DLD1 (cell line): Measurements from ENCODE around the gene SCAPER.
"Not testable (repeated sequence)": the region's sequence is repeated elsewhere in the genome, so short reads cannot be mapped to it uniquely, and the experiment has no call there.

ENCODE experiments used
- in situ Hi-C: cut with HindIII; loops from 2 replicates; pipeline ENCODE4 v1.10.0; 2017; ENCODE audit warnings: low sequenced_read_pairs

The SCAPER gene

GRCh38 chr15:76795217-76795616, 109.9 kb downstream of the SCAPER start:
- in situ Hi-C loops: no loop called here

DNA sequence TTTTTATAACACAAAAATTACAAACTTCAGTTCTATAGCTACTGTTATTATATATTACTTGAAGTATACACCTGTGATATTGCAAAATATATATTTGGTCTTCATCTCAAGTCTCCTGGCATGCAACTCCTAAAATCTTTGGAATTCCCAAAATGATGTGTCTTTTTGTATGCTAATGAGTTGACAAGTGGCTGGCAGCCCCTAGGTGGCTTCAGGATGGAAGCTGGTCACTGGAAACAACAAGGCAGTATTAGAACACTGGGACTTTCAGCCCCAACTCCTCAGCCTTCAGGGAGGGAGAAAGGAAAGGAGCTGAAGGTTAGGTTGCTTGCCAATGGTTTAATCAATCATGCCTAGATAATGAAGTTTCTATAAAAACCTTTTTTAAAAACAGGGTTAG, 112.0 kb downstream of the SCAPER start:
- in situ Hi-C loops: no loop called here

- in situ Hi-C loops: no loop called here
Observed at GRCh38 chr15:76791511-76791910, 113.6 kb downstream of the SCAPER start.

DNA sequence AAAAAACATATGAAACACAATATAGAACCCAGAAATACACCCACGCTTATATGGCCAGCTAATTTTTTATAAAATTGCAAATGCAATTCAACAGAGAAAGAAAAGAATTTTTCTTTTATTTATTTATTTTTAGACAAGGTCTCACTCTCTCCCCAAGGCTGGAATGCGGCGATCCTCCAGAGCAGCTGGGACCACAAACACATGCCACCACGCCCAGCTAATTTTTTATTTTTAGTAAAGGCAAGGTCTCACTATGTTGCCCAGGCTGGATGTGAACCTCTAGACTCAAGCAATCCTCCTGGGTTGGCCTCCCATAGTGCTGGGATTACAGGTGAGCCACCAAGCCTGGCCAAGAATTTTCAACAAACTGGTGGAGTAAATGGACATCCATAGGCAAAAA, 117.9 kb downstream of the SCAPER start:
- in situ Hi-C loops: no loop called here

- in situ Hi-C loops: no loop called here
Observed at GRCh38 chr15:76776969-76777368, 128.2 kb downstream of the SCAPER start.

DNA sequence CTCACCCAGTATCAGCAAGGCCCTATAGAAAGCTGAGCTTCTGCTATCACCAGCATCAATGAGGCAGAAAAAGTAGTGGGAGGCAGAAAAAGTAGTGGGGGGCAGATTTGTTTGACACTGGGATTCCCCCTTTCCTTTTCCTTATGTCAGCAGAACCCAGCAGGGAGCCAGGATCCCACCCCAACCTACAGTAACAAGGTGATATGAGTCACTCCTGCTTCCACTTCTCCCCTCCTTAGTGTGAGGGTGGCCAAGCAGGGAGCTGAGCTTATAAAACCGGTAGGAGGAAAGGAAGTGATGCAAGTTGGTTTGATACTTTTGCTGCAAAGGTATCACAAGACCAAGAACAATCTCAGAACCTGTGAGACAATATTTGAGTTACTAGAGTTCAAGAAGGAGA, 128.7 kb downstream of the SCAPER start:
- in situ Hi-C loops: no loop called here

DNA sequence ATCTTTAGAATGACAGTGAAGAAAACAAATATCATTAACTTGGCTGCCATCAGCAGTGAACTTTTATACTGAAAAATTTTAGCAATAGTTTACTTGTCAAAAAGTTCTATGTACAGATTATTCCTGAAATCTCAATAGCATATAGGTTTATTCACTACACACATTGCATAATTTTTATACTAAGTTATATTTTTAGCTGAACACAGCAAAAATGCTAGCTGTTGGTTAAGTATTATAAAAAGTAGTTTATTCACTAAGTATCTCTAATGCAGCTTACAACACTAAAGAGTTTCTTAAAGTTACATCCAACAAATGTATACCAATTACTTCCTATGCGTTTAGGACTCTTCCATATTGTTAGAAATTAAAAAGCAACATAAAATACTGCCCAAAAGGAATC, 131.9 kb downstream of the SCAPER start:
- in situ Hi-C loops: no loop called here

GRCh38 chr15:76772776-76773175, 132.4 kb downstream of the SCAPER start:
- in situ Hi-C loops: no loop called here

- in situ Hi-C loops: no loop called here
Observed at GRCh38 chr15:76764004-76764403, 141.1 kb downstream of the SCAPER start.

- in situ Hi-C loops: no loop called here
Observed at GRCh38 chr15:76763554-76763953, 141.6 kb downstream of the SCAPER start.

- in situ Hi-C loops: no loop called here
Observed at GRCh38 chr15:76756381-76756780, 148.8 kb downstream of the SCAPER start.

- in situ Hi-C loops: no loop called here
Observed at GRCh38 chr15:76753771-76754170, 151.4 kb downstream of the SCAPER start.

DNA sequence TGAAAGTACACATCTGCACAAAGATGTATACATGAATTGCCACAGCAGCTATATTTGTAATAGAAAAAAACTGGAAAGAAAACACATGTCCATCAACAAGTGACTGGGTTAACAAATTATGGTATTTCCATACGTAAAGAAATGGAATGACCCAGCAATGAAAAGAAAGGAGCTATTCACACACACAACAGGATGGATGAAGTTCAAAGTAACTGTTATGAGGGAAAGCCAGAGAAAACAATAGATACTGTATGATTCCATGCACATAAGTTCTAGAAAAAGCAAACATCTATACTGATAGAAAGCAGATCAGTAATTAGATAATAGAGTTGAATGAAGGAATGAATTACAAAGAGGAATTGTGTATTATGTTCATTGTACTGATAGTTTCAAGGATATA, 152.0 kb downstream of the SCAPER start:
- in situ Hi-C loops: no loop called here

DNA sequence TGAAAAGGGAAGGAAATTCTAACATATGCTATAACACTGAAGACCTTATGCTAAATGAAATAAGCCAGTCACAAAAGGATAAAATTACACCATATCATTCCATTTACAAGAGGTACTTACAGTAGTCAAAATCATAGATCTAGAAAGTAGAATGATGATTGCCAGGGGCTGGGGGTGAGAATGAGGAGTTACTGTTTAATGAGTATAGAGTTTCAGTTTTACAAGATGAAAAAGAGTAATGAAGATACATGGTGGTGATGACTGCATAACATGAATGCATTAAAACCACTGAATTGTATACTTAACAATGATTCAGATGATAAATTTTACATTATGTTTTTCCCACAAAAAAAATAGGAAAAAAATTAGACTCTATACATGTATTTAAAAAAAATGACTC, 152.6 kb downstream of the SCAPER start:
- in situ Hi-C loops: no loop called here

- in situ Hi-C loops: no loop called here
Observed at GRCh38 chr15:76737573-76737972, 167.6 kb downstream of the SCAPER start.

DNA sequence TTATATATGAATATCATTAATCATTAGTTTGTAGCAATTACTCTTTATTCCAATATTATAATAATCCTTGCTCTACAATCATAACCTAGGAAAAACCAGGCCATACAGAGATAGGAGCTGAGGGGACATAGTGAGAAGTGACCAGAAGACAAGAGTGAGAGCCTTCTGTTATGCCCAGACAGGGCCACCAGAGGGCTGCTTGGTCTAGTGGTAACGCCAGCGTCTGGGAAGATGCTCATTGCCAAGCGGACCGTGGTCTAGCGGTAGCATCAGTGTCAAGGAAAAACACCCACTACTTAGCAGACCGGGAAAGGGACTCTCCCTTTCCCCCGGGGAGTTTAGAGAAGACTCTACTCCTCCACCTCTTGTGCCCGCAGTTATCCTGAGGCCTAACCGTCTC, 172.8 kb downstream of the SCAPER start:
- in situ Hi-C loops: not testable (repeated sequence)

- in situ Hi-C loops: no loop called here
Observed at GRCh38 chr15:76730262-76730661, 174.9 kb downstream of the SCAPER start.

DNA sequence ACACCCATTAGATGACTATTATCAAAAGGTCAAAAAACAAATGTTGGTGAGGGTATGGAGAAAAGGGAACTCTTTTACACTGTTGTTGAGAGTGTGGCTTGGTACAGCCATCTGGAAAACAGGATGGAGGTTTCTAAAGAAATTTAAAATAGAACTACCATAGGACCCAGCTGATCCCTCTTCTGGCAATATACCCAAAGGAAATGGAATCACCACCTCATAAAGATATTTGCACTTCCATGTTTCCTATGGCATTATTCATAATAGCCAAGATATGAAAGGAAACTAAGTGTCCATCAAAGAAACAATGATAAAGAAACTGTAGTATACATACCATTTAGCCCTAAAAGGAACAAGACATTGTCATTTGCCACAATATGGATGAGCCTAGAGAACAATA, 186.3 kb downstream of the SCAPER start:
- in situ Hi-C loops: no loop called here

GRCh38 chr15:76714950-76715349, 190.2 kb downstream of the SCAPER start:
- in situ Hi-C loops: no loop called here

DNA sequence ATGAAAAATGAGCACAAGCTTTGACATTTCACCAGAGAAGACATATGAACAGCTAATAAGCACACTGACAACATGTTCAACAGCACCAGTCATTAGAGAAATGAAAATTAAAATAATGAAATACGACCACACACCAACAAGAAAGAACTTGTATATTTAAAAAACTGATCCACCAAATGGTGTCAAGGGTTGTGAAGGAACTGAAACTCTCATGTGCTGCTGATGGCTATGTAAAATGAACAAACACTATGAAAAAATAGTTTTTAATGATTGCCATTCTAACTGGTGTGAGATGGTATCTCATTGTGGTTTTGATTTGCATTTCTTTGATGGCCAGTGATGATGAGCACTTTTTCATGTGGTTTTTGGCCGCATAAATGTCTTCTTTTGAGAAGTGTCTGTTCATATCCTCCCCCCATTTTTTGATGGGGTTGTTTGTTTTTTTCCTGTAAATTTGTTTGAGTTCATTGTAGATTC, 193.8 kb downstream of the SCAPER start:
- in situ Hi-C loops: no loop called here

DNA sequence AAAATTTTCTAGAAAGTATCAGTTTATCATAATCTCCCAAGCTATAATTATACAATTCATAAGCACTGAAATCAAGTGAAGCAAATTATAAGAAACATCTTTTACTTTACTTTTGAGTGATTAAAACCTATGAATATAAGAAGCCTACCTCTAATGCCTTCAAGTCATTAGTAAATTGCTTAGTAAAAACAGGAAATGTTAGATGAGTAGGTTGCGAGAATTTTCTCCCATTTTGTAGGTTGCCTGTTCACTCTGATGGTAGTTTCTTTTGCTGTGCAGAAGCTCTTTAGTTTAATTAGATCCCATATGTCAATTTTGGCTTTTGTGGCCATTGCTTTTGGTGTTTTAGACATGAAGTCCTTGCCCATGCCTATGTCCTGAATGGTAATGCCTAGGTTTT, 201.1 kb downstream of the SCAPER start:
- in situ Hi-C loops: not testable (repeated sequence)

- in situ Hi-C loops: no loop called here
Observed at GRCh38 chr15:76696840-76697239, 208.3 kb downstream of the SCAPER start.

- in situ Hi-C loops: not testable (repeated sequence)
Observed at GRCh38 chr15:76692546-76692945, 212.6 kb downstream of the SCAPER start.

GRCh38 chr15:76687592-76687991, 217.5 kb downstream of the SCAPER start:
- in situ Hi-C loops: not testable (repeated sequence)
